Panc1 (cell line): ENCODE data around the gene ITGB2.

Experiments
- CTCF ChIP-seq: fragments of 450-650 bp; IDR thresholded peaks from 2 replicates; pipeline ENCODE4 v1.5.1; 2017; ENCODE audit warnings: mild to moderate bottlenecking
- POLR2AphosphoS5 ChIP-seq: IDR thresholded peaks from 2 replicates; pipeline ENCODE4 v1.6.1; 2012; ENCODE audit warnings: mild to moderate bottlenecking, low read depth, low read length, moderate library complexity
- REST ChIP-seq, 2 experiments: IDR thresholded peaks; 2 replicates each; pipeline ENCODE4 v1.6.1; 2011 to 2012; ENCODE audit warnings: low read depth in 2 of 2, control low read depth in 1 of 2, low read length in 1 of 2, mild to moderate bottlenecking in 1 of 2, moderate library complexity in 1 of 2; ENCODE audit not compliant: insufficient read depth in 1 of 2

- TF ChIP-seq POLR2AphosphoS5 = no peak
- TF ChIP-seq CTCF = no peak
- no peak for TF ChIP-seq REST (IDR thresholded peaks at IDR 0.05; ENCODE audit: insufficient read depth in 1 of 2, low read depth in 2 of 2, low read length in 1 of 2)
Measured at GRCh38 chr21:44949161-44949778, 28.6 kb upstream of the ITGB2 start.
